Hematopoietic multipotent progenitor cell treated with erythropoietin and hydrocortisone succinate and interleukin-3 and kit ligand, for 8 days (in vitro differentiated cells): ENCODE measurements around the gene ASMT.
"Not testable (repeated sequence)": the region's sequence is repeated elsewhere in the genome, so short reads cannot be mapped to it uniquely, and the experiment has no call there.

Experiments used
- DNase-seq: peaks from one replicate; pipeline ENCODE4 v3.0.0-alpha.2; 2015

Gene ASMT

GRCh38 chrX:1614927-1615326, at the start of gene ASMT:
TSS of gene ASMT (plus strand) at chrX:1615059. CDS start at chrX:1615200, 141 bp downstream.
- DNase-seq: no peak

GRCh38 chrX:1574181-1574580, 40.7 kb upstream of the ASMT start:
- DNase-seq: not testable (repeated sequence)

GRCh38 chrX:1576201-1576992, 38.5 kb upstream of the ASMT start:
- no peak for DNase-seq

GRCh38 chrX:1577845-1578244, 37.0 kb upstream of the ASMT start:
- DNase-seq: no peak

GRCh38 chrX:1578511-1579173, 36.2 kb upstream of the ASMT start:
- no peak for DNase-seq

GRCh38 chrX:1581132-1581531, 33.7 kb upstream of the ASMT start:
- peak; percentile 90 for DNase-seq

- DNase-seq: peak; percentile 38
These were observed 32.0 kb upstream of the ASMT start for GRCh38 chrX:1582686-1583437.

- DNase-seq: no peak
These were observed 30.4 kb upstream of the ASMT start for GRCh38 chrX:1584237-1585011.

GRCh38 chrX:1587161-1587560, 27.7 kb upstream of the ASMT start:
- DNase-seq: no peak

GRCh38 chrX:1589356-1590130, 25.3 kb upstream of the ASMT start:
- peak; percentile 28 for DNase-seq

- peak; percentile 95 for DNase-seq
These were observed 23.6 kb upstream of the ASMT start, which contains the start of gene AKAP17A for GRCh38 chrX:1591102-1591862. TSS of gene AKAP17A (plus strand) at chrX:1591604. CDS start at chrX:1593463, 1,859 bp downstream.

GRCh38 chrX:1591863-1592469, 22.9 kb upstream of the ASMT start:
- no peak for DNase-seq

- DNase-seq: peak; percentile 30
These were observed 22.3 kb upstream of the ASMT start for GRCh38 chrX:1592470-1593142.

GRCh38 chrX:1593286-1594271, 21.3 kb upstream of the ASMT start:
- DNase-seq: no peak

GRCh38 chrX:1595711-1596060, 19.2 kb upstream of the ASMT start:
- DNase-seq: no peak

GRCh38 chrX:1596676-1597344, 18.0 kb upstream of the ASMT start:
- DNase-seq: no peak

GRCh38 chrX:1597345-1598020, 17.4 kb upstream of the ASMT start:
- no peak for DNase-seq
